Activated CD4-positive, CD25-positive, alpha-beta regulatory T cell treated with anti-CD3 and anti-CD28 coated beads, Interleukin-2, amount 50 U/mL, for 24 hours (primary cell): ENCODE results near the gene PCDHB14.
"Not testable (repeated sequence)": the region's sequence is repeated elsewhere in the genome, so short reads cannot be mapped to it uniquely, and the experiment has no call there.

Source experiments
- ATAC-seq, 2 donors: fragments of 150-1000 bp; cut with Tn5 transposase; one replicate each; pipeline ENCODE4 v1.10.0; 2021; ENCODE audit warnings: mild to moderate bottlenecking in 1 of 2, moderate library complexity in 1 of 2

PCDHB14 gene

GRCh38 chr5:141223112-141223783 is at the start of gene PCDHB14:
Gene PCDHB14 (plus strand): TSS chr5:141223343. CDS start chr5:141223506, 163 bp downstream.
- ATAC-seq = no peak

GRCh38 chr5:141174291-141175104 is 48.6 kb upstream of the PCDHB14 start:
- ATAC-seq = not testable (repeated sequence)

GRCh38 chr5:141175933-141176332 is 47.2 kb upstream of the PCDHB14 start:
- ATAC-seq = no peak

- ATAC-seq = not testable (repeated sequence)
These were observed 45.5 kb upstream of the PCDHB14 start, which contains the start of gene PCDHB8 for GRCh38 chr5:141177577-141178191. Gene PCDHB8 (plus strand): TSS chr5:141177790. CDS start chr5:141178035, 245 bp downstream.

GRCh38 chr5:141179371-141179770 is 43.8 kb upstream of the PCDHB14 start:
- ATAC-seq = not testable (repeated sequence)

- ATAC-seq = not testable (repeated sequence)
These were observed 43.3 kb upstream of the PCDHB14 start for GRCh38 chr5:141179876-141180275.

GRCh38 chr5:141180313-141180712 is 42.8 kb upstream of the PCDHB14 start:
- ATAC-seq = no peak

- no peak for ATAC-seq
These were observed 40.9 kb upstream of the PCDHB14 start, which contains the start of gene PCDHB16 for GRCh38 chr5:141182248-141182647. Gene PCDHB16 (plus strand): TSS chr5:141182387. CDS start chr5:141182560, 173 bp downstream.

GRCh38 chr5:141184117-141184855 is 38.9 kb upstream of the PCDHB14 start:
- ATAC-seq = not testable (repeated sequence)

GRCh38 chr5:141186897-141187512 is 36.1 kb upstream of the PCDHB14 start, which contains the start of gene PCDHB9:
Gene PCDHB9 (plus strand): TSS chr5:141187161. CDS start chr5:141187319, 158 bp downstream.
- ATAC-seq = no peak

- ATAC-seq = not testable (repeated sequence)
These were observed 34.5 kb upstream of the PCDHB14 start for GRCh38 chr5:141188682-141189081.

- not testable (repeated sequence) for ATAC-seq
These were observed 34.0 kb upstream of the PCDHB14 start for GRCh38 chr5:141189131-141189530.

- ATAC-seq = no peak
These were observed 30.9 kb upstream of the PCDHB14 start, which contains the start of gene PCDHB10 for GRCh38 chr5:141192110-141192725. Gene PCDHB10 (plus strand): TSS chr5:141192353. CDS start chr5:141192553, 200 bp downstream.

GRCh38 chr5:141194332-141194731 is 28.8 kb upstream of the PCDHB14 start:
- ATAC-seq = not testable (repeated sequence)

GRCh38 chr5:141196363-141196762 is 26.8 kb upstream of the PCDHB14 start:
- ATAC-seq = no peak

GRCh38 chr5:141199359-141200235 is 23.5 kb upstream of the PCDHB14 start, which contains the start of gene PCDHB11:
Gene PCDHB11 (plus strand): TSS chr5:141199627. CDS start chr5:141199775, 148 bp downstream.
- ATAC-seq = no peak

GRCh38 chr5:141201126-141201525 is 22.0 kb upstream of the PCDHB14 start:
- ATAC-seq = not testable (repeated sequence)

- ATAC-seq = not testable (repeated sequence)
These were observed 21.5 kb upstream of the PCDHB14 start for GRCh38 chr5:141201646-141202045.

- ATAC-seq = no peak
These were observed 14.7 kb upstream of the PCDHB14 start, which contains the start of gene PCDHB12 for GRCh38 chr5:141208478-141208877. Gene PCDHB12 (plus strand): TSS chr5:141208719. CDS start chr5:141208908, 189 bp downstream.

GRCh38 chr5:141210281-141210680 is 12.9 kb upstream of the PCDHB14 start:
- ATAC-seq = not testable (repeated sequence)
